Hepatic stellate cell (primary cell): Measurements from ENCODE around the gene ZBTB21.

Source experiments
- DNase-seq: peaks from one replicate; pipeline ENCODE4 v3.0.0; 2011; ENCODE audit warnings: low spot score

The ZBTB21 gene

DNA sequence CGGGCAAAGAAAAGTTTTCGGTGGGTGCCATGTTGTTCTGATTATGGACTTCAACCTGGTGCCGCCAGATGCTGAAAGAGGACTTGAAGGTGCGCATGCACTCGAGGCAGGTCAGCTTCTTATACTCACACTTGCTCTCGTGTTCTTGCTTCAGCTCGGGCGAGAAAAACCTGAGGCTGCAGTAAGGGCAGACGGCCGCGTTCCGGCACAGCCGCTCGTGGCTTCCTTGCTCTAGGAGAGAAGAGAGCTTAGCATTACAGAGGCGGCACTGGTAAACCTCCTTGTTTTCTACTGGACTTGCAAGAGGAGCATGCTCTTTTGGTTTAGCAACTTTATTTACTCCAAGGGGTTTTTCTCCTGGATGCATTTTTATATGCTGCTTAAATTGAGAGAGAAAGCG is 18.5 kb downstream of the ZBTB21 start:
- no peak for DNase-seq

DNA sequence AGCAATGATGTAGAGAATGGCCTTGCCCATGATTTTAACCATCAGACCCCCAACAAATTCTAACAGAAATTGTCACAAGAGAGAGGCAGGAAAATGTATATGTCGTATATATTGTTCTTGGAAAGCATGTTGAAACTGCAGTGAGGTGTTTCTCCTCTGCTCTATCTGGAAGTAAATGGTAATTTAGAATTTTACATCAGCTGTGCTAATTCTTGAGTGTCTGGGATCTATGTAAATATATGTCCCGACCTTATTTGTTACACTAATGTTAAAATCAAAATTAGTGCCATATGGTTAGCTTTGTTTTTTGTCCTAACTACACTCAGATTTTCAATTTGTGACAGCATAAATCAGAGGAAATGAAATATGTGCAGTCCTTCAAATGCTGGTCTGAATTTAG is 20.5 kb downstream of the ZBTB21 start:
- DNase-seq = no peak

DNA sequence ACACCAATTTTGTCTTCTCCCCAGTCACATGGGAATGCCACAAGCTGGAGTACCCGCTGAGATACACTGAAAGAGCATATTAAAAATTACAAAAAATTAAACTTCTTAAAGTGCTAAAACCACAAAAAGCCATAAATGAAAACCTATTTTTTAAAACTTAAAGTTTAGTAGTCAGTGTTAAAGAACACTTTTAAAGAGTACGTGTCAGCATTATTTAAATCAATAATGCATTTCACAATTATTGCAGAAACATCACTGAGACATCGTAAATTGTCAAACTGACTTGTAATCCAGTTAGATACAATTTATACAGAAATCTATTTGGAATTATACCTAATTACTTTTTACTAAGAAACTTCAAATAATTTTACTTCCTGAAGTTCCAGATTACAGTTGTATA is 22.9 kb downstream of the ZBTB21 start:
- no peak for DNase-seq

DNA sequence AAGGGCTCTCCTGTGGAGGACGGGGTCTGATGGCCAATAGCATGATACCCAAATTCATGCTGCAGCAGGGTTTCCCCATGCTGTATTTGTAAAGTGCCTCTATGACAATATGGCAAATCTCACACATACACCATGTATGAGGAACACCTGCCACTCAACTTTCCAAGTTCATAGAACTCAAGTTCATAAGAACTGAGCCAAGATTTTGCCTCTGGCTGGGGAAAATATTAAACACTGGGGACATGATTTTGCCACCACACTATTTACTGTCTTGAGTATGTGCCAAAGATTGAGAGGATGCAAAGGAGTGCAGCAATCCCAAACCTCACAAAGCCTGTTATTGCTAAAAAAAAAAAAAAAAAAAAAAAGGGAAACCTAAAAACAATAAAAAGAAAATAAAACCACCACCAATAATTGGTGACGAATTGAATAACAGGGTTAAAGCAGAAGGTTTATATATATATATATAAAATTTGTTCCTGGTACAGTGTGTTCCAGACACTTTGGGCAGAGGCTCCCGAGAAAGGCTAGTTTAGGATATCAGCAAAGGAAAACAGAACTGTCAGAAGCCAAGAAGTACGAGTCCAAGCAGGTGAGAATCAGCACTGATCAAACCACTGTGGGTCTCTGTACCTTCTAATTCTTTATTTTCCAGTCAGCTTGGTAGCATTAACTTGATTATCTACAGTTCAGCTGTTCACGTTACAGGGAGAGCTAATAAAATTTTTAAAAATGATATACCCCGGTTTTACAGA is 24.3 kb downstream of the ZBTB21 start:
- DNase-seq = no peak

DNA sequence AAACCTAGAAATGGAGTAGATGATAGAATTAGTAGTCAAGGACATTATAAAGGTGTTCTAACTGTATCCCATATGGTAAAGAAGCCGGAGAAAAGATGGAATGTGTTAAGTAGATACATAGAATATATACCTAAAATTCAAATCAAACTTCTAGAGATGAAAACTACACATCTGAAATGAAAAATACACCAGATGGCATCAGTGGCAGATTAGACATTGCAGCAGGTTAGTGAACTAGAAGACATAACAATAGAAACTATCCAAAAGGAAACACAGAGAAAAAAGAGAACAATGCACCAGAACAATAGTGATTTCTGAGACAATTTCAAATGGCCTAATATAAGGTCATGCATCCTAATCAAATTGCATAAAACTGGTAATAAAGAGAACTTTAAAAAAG is 26.9 kb downstream of the ZBTB21 start:
- DNase-seq = no peak

DNA sequence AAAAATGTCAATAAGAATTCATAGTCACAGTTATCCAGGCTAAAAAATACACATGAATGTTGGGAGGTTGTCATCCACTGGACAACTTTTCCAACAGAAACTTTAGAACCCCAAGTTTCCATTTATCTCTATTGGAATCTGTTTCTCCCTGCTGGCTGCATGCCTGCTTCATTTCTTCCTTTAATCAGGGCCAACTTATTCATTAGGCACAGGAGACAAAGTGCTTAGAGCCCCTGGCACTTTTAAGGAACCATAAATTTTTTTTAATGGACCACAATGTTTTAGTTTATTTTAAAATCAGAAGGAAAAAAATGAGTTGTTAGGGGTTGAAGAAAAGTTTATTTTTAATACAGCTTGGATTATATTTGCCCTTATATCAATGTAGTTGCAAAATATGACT is 29.6 kb downstream of the ZBTB21 start:
- no peak for DNase-seq

DNA sequence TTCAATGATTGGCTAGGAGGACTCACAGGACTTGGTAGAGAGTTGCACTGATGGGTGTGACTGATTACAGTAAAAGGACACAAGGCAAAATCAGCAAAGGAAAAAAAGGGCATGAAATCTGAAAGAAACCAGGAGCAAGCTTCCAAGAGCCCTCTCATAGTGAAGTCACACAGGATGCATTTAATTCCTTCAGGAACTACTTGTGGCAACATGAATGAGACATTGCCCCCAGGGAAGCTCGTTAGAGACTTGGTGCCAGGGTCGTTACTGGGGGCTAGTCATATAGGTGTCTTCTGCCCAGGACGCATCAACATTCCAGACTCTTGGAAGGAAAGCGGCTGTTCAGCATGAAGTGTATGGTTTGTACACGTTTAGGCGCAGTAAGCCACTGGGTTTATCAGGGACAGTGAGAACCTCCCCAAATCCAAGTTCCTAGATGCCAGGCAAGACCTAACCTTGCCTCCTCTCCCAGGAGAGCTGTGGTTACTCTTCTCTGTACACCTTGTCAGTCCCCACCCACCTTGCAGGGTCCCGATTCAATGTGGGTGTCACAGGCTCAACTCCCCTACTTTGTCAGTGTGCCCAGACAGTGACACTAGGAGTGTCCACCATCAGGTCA is 30.3 kb downstream of the ZBTB21 start:
- DNase-seq = no peak

DNA sequence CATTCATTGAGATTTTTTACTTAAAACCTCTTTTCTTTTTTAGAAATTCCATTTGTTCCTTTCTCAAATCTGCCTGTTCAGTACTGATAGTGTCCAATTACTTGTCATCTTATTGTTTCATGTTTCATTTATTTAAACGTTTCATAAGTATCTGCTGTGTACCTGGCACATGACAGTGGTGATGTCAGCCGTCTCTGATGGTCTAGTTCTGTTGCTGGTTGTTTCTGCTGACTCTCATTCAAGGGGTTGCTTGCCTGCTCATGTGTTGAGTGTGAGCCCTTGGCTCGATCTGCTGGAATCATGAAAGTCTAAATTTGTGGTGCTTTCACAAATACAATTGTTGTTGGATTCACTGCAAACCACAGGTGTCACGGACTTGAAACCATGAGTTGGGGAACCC is 30.8 kb downstream of the ZBTB21 start:
- no peak for DNase-seq

DNA sequence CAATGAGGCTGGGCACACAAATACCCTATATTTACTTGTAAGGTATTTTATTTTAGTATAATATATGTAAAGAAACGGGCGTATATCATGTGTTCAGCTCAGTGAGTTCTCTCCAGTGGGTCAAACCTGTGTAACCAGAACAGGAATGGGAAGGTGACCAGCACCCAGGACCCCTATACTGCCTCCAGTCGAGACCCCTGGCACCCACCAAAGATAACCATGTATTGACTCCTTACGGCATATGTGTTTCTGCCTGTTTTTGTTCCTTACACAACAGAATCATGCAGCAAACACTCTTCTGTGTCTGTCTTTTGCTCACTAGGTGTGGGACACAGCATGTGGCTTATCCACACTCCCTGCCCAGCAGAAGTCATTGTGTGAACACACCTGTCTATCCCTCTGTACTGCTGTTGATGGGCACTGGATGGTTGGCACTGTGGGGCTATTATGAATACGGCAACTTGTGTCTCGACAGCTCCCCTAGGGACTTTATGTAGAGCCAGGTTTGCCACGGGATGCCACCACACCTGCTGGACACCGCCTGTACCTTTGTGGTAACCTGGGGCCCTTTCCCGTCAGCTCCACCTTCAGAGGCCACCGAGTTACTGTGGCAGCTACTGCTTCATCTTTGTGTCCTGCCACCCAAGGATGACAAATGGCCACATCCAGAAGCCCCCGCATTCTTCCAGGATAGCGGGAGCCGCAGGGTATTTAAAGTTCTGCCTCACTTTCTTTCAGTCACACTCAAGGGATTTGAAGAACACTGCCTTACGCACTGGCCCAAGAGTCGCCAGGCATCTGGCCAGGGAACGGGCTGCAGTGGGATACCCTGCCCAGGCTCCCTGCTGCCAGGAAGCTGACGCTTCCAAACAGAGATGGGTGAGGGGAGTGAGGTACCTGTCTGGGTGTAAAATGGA is 32.9 kb downstream of the ZBTB21 start:
- DNase-seq = no peak

DNA sequence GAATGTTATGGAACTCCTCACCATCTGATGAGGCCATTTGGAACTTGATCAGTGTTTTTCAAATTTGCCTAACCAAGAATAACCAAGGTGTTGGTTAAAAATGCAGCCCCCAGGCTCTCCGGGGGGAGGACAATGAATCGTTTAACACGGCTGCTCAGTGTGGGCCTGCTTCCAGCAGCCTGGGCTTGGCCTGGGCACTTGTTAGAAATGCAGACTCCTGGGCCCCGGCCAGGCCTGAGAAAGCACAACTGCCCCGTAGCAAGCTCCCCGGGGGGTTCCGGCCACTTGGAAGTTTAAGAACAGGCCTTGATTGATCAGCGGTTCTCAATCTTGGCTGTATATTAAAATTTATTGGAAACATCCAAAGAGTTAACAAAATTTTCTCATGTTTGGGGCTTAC is 33.5 kb downstream of the ZBTB21 start:
- DNase-seq = no peak

DNA sequence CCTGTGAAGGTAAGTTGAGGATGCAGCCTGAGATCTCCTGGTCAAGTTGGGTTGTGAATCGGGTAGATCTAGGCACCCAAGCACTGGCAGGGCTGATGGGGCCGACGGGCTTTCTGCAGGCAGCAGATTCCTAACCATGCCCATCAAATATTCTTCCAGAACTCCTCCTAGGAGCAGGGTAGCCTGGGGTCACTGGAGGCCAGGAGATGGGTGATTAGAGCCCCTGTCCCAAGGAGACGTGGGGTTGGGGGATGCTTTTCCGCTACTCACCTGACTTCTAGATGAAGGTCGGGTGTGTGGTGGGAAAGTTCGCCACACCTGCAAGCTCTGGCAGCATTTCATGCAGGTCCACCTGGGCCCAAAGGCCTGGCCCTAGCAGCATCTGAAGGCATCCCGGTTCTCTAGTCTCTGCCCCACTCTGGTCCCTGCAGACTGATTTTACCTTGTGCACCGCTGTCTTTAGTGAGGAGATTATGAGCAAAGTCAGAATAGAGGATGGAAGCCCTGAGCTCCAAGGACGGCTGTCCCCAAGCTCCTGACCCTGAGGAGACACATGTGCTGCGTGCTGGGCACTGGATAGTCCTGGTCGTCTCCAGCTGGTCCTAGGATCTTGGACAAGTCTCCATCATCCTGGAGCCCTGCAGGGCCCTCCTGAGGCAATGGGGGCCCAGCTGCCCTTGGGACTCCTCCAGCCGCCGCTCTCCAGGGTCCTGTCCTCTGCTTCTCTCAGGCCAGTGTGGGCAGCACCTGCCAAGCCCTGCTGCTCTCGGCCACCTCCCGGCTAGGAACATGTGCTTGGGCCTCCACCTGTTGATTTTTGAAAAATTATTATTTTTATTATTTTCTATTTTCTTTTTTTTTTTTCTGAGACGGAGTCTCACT is 34.5 kb downstream of the ZBTB21 start:
- DNase-seq = no peak

DNA sequence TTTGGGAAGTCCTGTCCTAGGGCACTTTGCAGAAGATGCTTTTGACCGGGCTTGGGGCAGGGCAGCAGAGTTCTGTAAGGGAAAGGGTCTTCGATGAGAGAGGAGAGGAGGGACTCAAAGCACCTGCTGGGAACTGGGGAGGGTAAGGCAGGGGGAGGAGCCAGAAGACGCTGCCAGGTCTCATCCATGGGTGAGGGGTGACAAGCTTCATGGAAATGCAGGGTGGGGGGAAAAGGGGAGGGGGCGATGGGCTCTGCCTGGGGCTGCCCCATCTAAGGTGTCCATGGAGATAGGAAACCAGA is 35.5 kb downstream of the ZBTB21 start:
- no peak for DNase-seq

DNA sequence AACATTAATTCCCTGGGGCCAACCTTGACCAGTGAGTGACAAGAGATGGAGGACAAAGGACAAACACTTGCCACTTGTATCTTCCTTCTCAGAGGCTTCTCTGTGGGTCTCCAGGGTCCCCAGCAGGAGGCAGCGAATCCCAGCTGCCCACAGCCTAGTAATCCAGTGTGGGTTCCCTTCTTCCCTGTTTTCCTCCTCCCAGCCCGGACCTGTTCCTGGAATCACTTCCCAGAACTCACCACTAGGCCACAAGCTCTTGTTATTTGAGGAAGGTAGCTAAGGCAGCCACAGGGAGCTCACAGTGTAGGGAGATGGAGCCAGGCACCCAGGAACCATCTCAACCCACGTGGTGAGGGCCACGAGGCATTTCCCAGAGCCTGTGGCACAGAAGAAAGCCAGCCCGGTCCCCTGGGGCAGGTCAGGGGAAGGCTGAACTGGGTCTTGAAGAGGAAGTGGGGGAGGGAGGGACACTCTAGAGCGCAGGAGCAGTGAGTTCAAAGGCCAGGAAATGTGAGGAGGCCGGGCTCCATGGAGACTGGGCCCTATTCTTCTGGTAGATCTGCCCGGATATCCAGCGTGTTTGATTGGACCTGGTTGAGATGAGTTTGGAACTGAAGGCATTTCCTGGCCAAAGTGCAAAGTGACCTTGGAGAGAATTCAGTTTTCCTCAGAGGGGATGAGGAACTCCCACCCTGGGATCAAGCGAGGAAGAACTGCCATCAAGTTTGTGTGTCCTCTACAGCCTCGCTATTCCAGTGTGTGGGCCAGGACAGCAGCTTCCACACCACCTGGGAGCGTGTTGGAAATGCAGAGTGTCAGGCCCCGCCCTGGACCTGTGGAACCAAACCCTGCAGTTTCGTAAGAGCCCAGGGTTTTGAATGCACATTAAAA is 36.1 kb downstream of the ZBTB21 start:
- no peak for DNase-seq

DNA sequence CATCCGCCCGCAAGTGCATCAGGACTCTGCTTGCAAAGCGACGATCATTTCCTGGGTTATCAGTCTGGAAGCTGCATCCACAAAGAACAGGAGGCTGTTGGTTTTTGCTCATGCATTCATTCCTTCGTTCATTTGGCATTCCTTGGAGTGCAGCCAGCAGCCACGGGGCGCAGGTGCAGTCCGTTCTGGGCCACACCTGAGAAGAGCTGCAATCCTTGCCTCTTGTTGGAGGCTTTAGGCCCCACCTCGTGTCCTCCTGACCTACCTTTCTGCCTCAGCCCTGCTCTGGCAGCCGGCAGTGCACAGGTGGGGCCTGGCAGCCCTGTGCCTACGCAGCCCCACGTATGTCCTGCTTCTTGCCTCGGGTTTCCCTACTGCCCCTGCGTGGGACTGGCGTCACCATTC is 36.7 kb downstream of the ZBTB21 start:
- DNase-seq = no peak

DNA sequence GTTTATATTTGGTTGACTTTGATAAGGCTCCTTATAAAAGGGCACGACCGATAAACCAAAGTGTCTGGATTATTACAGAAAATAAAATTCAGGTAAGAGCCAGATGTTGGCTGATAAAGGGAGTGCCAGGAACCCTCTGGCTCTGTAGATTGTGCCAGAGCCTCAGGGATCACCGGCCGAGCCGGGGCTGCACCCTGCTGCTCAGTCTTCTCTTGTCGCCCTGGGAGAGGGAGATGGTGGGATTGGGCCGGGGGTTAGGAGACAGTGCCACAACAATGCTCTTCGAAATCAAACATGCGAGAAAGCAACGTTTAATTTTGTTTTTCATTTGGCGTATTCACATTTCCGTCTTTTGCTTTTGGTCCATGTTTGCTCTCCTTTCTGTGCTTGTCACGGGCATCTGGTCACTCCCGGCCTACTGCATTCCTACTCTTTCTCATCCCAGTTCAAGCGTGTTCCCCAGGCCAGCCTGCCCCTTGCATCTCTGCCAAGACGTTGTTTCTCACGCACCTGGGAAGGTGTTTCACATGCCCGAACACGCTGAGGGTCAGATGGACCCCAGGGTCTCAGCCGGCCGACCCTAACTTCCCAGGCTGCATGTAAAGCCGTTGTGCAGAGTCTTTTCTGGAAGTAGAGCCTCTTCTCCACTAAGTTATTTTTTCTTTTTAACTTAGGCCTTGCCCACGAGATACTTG is 37.5 kb downstream of the ZBTB21 start:
- no peak for DNase-seq

DNA sequence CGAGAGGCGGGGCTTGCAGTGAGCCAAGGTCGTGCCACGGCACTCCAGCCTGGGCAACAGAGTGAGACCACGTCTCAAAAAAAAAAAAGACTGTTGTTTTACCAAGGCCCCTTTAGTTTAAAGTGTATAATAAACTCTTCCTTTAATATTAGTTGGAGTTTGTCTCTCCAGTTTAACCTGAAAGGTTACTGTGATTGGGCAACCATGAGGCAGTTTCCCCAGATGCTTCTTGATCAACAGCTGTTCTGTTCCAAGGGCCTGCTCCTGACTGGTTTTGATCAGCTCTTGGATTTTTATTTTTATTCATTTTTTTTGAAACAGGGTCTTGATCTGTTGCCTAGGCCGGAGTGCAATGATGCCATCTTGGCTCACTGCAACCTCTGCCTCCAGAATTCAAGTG is 38.3 kb downstream of the ZBTB21 start:
- no peak for DNase-seq

DNA sequence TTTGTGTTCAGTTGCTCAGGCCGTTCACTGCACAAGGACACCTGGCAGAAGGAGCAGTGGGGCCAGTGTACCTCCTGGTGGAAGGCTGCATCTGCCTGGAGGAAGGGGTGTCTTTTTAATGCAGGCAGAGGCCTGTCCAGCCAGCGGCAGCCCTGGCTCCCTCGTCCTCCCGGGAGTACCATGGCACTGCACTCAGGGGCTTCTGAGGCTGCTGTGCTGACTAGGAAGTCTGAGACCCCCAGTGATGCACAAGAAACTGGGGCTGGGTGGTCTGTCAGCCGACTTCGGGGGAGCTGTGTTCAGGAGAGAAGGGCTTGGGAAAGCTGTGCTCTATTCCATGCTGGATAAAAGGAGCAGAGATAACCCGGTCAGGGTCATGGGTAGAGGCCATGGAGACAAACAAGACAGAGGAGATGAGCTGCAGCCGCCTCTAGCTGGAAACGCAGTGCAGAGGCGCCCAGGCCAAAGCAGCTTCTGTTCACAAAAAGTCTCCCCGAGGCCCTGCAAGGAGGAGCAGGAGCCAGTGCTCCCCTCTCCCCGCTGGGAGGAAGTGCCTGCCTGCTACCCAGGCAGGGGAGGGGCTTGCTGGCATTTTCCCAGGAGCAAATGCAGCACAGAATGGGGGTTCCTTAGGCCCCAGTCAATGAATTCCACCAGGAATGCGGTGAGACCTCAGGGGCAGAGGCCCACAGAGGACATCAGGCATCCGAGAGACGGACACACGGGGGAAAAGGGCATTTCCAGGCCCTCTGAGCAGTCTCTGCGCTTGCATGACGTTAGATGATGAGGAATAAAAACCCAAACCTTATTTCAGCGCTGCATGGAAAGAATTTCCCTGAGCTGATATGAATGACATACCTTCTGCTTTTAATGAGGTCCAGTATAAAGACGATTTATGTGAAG is 39.2 kb downstream of the ZBTB21 start:
- no peak for DNase-seq

DNA sequence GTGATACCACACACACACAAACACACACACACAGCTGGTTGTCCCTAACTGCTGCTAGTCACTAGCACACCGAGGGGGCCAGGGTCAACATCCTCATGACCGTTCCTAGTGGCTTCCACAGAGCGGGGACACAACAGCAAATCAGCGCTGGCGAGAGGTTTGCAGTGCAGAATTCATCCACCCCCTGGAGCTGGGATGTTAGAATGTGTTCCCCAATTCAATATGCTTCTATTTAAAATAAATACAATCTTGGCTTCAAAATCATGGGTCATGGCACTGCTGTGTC is 40.1 kb downstream of the ZBTB21 start:
- no peak for DNase-seq

DNA sequence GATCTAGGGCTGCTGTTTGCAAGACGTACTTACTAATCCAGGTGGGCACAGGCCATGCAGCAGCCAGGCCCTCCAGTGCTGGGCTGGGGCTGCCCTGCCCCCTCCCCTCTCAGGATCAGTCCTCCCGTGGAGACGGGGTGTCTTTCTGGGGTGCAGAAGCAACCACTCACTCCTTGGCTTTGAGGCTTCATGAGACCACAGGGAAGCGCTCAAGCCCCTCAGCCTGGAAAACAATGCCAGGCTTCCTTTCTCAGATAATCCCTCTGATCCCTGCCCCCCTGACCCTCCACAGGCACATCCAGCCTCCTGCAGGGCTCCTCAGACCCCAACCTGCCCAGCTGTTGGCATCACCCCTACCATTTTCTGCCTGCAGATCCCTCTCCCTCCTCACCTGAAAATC is 42.5 kb downstream of the ZBTB21 start:
- DNase-seq = no peak
